SK-N-SH (cell line): ENCODE data around the gene HELQ.

Experiments used
- ELF1 ChIP-seq: IDR thresholded peaks from 2 replicates; pipeline ENCODE4 v1.4.0; 2012
- RAD21 ChIP-seq: IDR thresholded peaks from 2 replicates; pipeline ENCODE4 v1.6.1; 2012; ENCODE audit warnings: mild to moderate bottlenecking, low read length
- RXRA ChIP-seq: IDR thresholded peaks from 2 replicates; pipeline ENCODE4 v1.4.0; 2012; ENCODE audit warnings: low read depth, mild to moderate bottlenecking, borderline replicate concordance
- SIN3A ChIP-seq: IDR thresholded peaks from 2 replicates; pipeline ENCODE4 v1.6.1; 2012; ENCODE audit warnings: low read depth, mild to moderate bottlenecking, low read length, moderate library complexity, borderline replicate concordance
- TF ChIP-seq, protein P1 (sequence below): fragments of 200-600 bp; sonication (generic); IDR thresholded peaks from 2 replicates; pipeline ENCODE4 v1.6.1; 2017; ENCODE audit warnings: antibody characterized with exemption, mild to moderate bottlenecking, moderate library complexity
- TF ChIP-seq, protein P2 (sequence below): IDR thresholded peaks from 2 replicates; pipeline ENCODE4 v1.4.0; 2012; ENCODE audit warnings: low read depth, borderline replicate concordance

DNA sequence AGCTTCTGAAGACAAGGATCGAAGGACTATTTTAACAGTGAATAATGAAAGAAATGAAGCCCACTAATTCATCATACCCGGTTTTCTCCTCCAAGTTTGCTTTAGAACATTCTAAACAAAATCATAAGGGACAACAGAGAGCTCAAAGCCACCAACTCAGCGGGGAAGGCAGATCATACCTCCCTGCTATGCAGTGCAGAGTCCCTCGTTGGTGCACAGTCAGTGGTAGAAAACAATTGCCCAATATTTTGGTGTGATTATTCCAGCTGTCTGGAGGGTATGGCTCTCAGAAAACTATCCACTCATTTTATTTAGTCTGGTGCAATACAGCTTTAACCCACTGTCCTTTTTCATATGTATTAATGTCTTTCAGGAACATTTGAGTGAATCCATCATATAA, 61.7 kb downstream of the HELQ start:
- TF ChIP-seq SIN3A (no peak), ELF1 (no peak), RXRA (no peak), RAD21 (no peak)
- TF ChIP-seq, protein P1, sequence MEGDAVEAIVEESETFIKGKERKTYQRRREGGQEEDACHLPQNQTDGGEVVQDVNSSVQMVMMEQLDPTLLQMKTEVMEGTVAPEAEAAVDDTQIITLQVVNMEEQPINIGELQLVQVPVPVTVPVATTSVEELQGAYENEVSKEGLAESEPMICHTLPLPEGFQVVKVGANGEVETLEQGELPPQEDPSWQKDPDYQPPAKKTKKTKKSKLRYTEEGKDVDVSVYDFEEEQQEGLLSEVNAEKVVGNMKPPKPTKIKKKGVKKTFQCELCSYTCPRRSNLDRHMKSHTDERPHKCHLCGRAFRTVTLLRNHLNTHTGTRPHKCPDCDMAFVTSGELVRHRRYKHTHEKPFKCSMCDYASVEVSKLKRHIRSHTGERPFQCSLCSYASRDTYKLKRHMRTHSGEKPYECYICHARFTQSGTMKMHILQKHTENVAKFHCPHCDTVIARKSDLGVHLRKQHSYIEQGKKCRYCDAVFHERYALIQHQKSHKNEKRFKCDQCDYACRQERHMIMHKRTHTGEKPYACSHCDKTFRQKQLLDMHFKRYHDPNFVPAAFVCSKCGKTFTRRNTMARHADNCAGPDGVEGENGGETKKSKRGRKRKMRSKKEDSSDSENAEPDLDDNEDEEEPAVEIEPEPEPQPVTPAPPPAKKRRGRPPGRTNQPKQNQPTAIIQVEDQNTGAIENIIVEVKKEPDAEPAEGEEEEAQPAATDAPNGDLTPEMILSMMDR, result no peak
- TF ChIP-seq, protein P2, sequence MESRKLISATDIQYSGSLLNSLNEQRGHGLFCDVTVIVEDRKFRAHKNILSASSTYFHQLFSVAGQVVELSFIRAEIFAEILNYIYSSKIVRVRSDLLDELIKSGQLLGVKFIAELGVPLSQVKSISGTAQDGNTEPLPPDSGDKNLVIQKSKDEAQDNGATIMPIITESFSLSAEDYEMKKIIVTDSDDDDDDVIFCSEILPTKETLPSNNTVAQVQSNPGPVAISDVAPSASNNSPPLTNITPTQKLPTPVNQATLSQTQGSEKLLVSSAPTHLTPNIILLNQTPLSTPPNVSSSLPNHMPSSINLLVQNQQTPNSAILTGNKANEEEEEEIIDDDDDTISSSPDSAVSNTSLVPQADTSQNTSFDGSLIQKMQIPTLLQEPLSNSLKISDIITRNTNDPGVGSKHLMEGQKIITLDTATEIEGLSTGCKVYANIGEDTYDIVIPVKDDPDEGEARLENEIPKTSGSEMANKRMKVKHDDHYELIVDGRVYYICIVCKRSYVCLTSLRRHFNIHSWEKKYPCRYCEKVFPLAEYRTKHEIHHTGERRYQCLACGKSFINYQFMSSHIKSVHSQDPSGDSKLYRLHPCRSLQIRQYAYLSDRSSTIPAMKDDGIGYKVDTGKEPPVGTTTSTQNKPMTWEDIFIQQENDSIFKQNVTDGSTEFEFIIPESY, result no peak
